ENCODE measurements around the gene FASLG.

The FASLG gene

GRCh38 chr1:172629170-172629569, 29.7 kb upstream of the FASLG start:
- no peak overlapping the region for H3K4me3 ChIP-seq (ENCODE audit: low read depth in 1 of 2, low read length in 2 of 2)

GRCh38 chr1:172629638-172630037, 29.3 kb upstream of the FASLG start:
- Histone ChIP-seq H3K9ac (ENCODE audit: low read length) (no peak overlapping the region), H3K36me3 (ENCODE audit: insufficient read depth, low read length) (no peaks in the 10 kb centered on the region), H3K9me3 (ENCODE audit: low read length) (peaks cover 4% of the 10 kb centered on the region), H3K4me3 (ENCODE audit: low read depth in 1 of 2, low read length in 2 of 2) (no peak overlapping the region), H3K4me1 (ENCODE audit: insufficient read depth, low read length) (no peaks in the 10 kb centered on the region), H3K27ac (ENCODE audit: low read depth, low read length) (no peak overlapping the region), H3K27me3 (ENCODE audit: control insufficient read depth in 1 of 2, insufficient read depth in 2 of 2, low read length in 2 of 2) (no peaks in the 10 kb centered on the region)

More at GRCh38 chr1:172629170-172629569, 29.7 kb upstream of the FASLG start:
- Histone ChIP-seq H3K4me1 (ENCODE audit: insufficient read depth, low read length) (no peaks in the 10 kb centered on the region), H3K27ac (ENCODE audit: low read depth, low read length) (no peak overlapping the region), H3K9me3 (ENCODE audit: low read length) (peaks cover 4% of the 10 kb centered on the region), H3K27me3 (ENCODE audit: control insufficient read depth in 1 of 2, insufficient read depth in 2 of 2, low read length in 2 of 2) (no peaks in the 10 kb centered on the region), H3K9ac (ENCODE audit: low read length) (no peak overlapping the region), H3K36me3 (ENCODE audit: insufficient read depth, low read length) (no peaks in the 10 kb centered on the region)

- H3K36me3 ChIP-seq (ENCODE audit: insufficient read depth, low read length), result no peaks in the 10 kb centered on the region
- no peak overlapping the region for H3K9ac ChIP-seq (ENCODE audit: low read length)
- H3K4me3 ChIP-seq (ENCODE audit: low read depth in 1 of 2, low read length in 2 of 2), result no peak overlapping the region
- no peak overlapping the region for H3K27ac ChIP-seq (ENCODE audit: low read depth, low read length)
- H3K4me1 ChIP-seq (ENCODE audit: insufficient read depth, low read length), result no peaks in the 10 kb centered on the region
- H3K9me3 ChIP-seq (ENCODE audit: low read length), result peaks cover 4% of the 10 kb centered on the region
- H3K27me3 ChIP-seq (ENCODE audit: control insufficient read depth in 1 of 2, insufficient read depth in 2 of 2, low read length in 2 of 2), result no peaks in the 10 kb centered on the region
These were observed 28.7 kb upstream of the FASLG start for GRCh38 chr1:172630056-172630818.

GRCh38 chr1:172630868-172631267, 28.0 kb upstream of the FASLG start:
- Histone ChIP-seq H3K9ac (ENCODE audit: low read length) (no peak overlapping the region), H3K27ac (ENCODE audit: low read depth, low read length) (no peak overlapping the region), H3K4me3 (ENCODE audit: low read depth in 1 of 2, low read length in 2 of 2) (no peak overlapping the region), H3K27me3 (ENCODE audit: control insufficient read depth in 1 of 2, insufficient read depth in 2 of 2, low read length in 2 of 2) (no peaks in the 10 kb centered on the region), H3K4me1 (ENCODE audit: insufficient read depth, low read length) (no peaks in the 10 kb centered on the region), H3K36me3 (ENCODE audit: insufficient read depth, low read length) (no peaks in the 10 kb centered on the region), H3K9me3 (ENCODE audit: low read length) (peaks cover 4% of the 10 kb centered on the region)

GRCh38 chr1:172637522-172637921, 21.4 kb upstream of the FASLG start:
- Histone ChIP-seq H3K4me1 (ENCODE audit: insufficient read depth, low read length) (no peaks in the 10 kb centered on the region), H3K36me3 (ENCODE audit: insufficient read depth, low read length) (no peaks in the 10 kb centered on the region), H3K4me3 (ENCODE audit: low read depth in 1 of 2, low read length in 2 of 2) (no peak overlapping the region), H3K9me3 (ENCODE audit: low read length) (no peaks in the 10 kb centered on the region), H3K9ac (ENCODE audit: low read length) (no peak overlapping the region), H3K27ac (ENCODE audit: low read depth, low read length) (no peak overlapping the region), H3K27me3 (ENCODE audit: control insufficient read depth in 1 of 2, insufficient read depth in 2 of 2, low read length in 2 of 2) (no peaks in the 10 kb centered on the region)

- Histone ChIP-seq H3K36me3 (ENCODE audit: insufficient read depth, low read length) (no peaks in the 10 kb centered on the region), H3K9me3 (ENCODE audit: low read length) (no peaks in the 10 kb centered on the region), H3K4me1 (ENCODE audit: insufficient read depth, low read length) (no peaks in the 10 kb centered on the region), H3K27ac (ENCODE audit: low read depth, low read length) (no peak overlapping the region), H3K9ac (ENCODE audit: low read length) (no peak overlapping the region), H3K4me3 (ENCODE audit: low read depth in 1 of 2, low read length in 2 of 2) (no peak overlapping the region), H3K27me3 (ENCODE audit: control insufficient read depth in 1 of 2, insufficient read depth in 2 of 2, low read length in 2 of 2) (no peaks in the 10 kb centered on the region)
These were observed 20.7 kb upstream of the FASLG start for GRCh38 chr1:172638249-172638648.

- H3K4me3 ChIP-seq (ENCODE audit: low read depth in 1 of 2, low read length in 2 of 2), result no peak overlapping the region
- H3K27me3 ChIP-seq (ENCODE audit: control insufficient read depth in 1 of 2, insufficient read depth in 2 of 2, low read length in 2 of 2), result no peaks in the 10 kb centered on the region
- H3K9me3 ChIP-seq (ENCODE audit: low read length), result no peaks in the 10 kb centered on the region
- no peaks in the 10 kb centered on the region for H3K4me1 ChIP-seq (ENCODE audit: insufficient read depth, low read length)
- no peak overlapping the region for H3K9ac ChIP-seq (ENCODE audit: low read length)
- H3K27ac ChIP-seq (ENCODE audit: low read depth, low read length), result no peak overlapping the region
- no peaks in the 10 kb centered on the region for H3K36me3 ChIP-seq (ENCODE audit: insufficient read depth, low read length)
These were observed 19.7 kb upstream of the FASLG start for GRCh38 chr1:172638885-172639831.

- Histone ChIP-seq H3K27me3 (ENCODE audit: control insufficient read depth in 1 of 2, insufficient read depth in 2 of 2, low read length in 2 of 2) (no peaks in the 10 kb centered on the region), H3K4me1 (ENCODE audit: insufficient read depth, low read length) (no peaks in the 10 kb centered on the region), H3K36me3 (ENCODE audit: insufficient read depth, low read length) (no peaks in the 10 kb centered on the region), H3K9ac (ENCODE audit: low read length) (no peak overlapping the region), H3K4me3 (ENCODE audit: low read depth in 1 of 2, low read length in 2 of 2) (no peak overlapping the region), H3K9me3 (ENCODE audit: low read length) (no peaks in the 10 kb centered on the region), H3K27ac (ENCODE audit: low read depth, low read length) (no peak overlapping the region)
These were observed 18.8 kb upstream of the FASLG start for GRCh38 chr1:172640111-172640510.

GRCh38 chr1:172641492-172641891, 17.4 kb upstream of the FASLG start:
- Histone ChIP-seq H3K27ac (ENCODE audit: low read depth, low read length) (no peak overlapping the region), H3K4me3 (ENCODE audit: low read depth in 1 of 2, low read length in 2 of 2) (no peak overlapping the region), H3K27me3 (ENCODE audit: control insufficient read depth in 1 of 2, insufficient read depth in 2 of 2, low read length in 2 of 2) (no peaks in the 10 kb centered on the region), H3K4me1 (ENCODE audit: insufficient read depth, low read length) (no peaks in the 10 kb centered on the region), H3K9ac (ENCODE audit: low read length) (no peak overlapping the region), H3K36me3 (ENCODE audit: insufficient read depth, low read length) (no peaks in the 10 kb centered on the region), H3K9me3 (ENCODE audit: low read length) (no peaks in the 10 kb centered on the region)

GRCh38 chr1:172642970-172643369, 15.9 kb upstream of the FASLG start:
- Histone ChIP-seq H3K36me3 (ENCODE audit: insufficient read depth, low read length) (no peaks in the 10 kb centered on the region), H3K4me1 (ENCODE audit: insufficient read depth, low read length) (no peaks in the 10 kb centered on the region), H3K9me3 (ENCODE audit: low read length) (no peaks in the 10 kb centered on the region), H3K9ac (ENCODE audit: low read length) (no peak overlapping the region), H3K4me3 (ENCODE audit: low read depth in 1 of 2, low read length in 2 of 2) (no peak overlapping the region), H3K27ac (ENCODE audit: low read depth, low read length) (no peak overlapping the region), H3K27me3 (ENCODE audit: control insufficient read depth in 1 of 2, insufficient read depth in 2 of 2, low read length in 2 of 2) (no peaks in the 10 kb centered on the region)

- H3K4me1 ChIP-seq (ENCODE audit: insufficient read depth, low read length), result no peaks in the 10 kb centered on the region
- H3K36me3 ChIP-seq (ENCODE audit: insufficient read depth, low read length), result no peaks in the 10 kb centered on the region
- H3K27me3 ChIP-seq (ENCODE audit: control insufficient read depth in 1 of 2, insufficient read depth in 2 of 2, low read length in 2 of 2), result no peaks in the 10 kb centered on the region
- H3K4me3 ChIP-seq (ENCODE audit: low read depth in 1 of 2, low read length in 2 of 2), result no peak overlapping the region
- H3K9ac ChIP-seq (ENCODE audit: low read length), result no peak overlapping the region
- no peaks in the 10 kb centered on the region for H3K9me3 ChIP-seq (ENCODE audit: low read length)
- H3K27ac ChIP-seq (ENCODE audit: low read depth, low read length), result no peak overlapping the region
These were observed 12.2 kb upstream of the FASLG start for GRCh38 chr1:172646653-172647052.

Measured in muscle layer of colon (tissue), 2 donors.